ENCODE data around the gene ENPP6.

ENPP6 gene

GRCh38 chr4:184046148-184046547, 171.5 kb downstream of the ENPP6 start:
- no peak for DNase-seq

GRCh38 chr4:184041156-184041555, 176.5 kb downstream of the ENPP6 start:
- DNase-seq = no peak

GRCh38 chr4:184039963-184040383, 177.7 kb downstream of the ENPP6 start:
- DNase-seq = no peak

Measured in stimulated activated naive CD4-positive, alpha-beta T cell treated with Interleukin-2 at 50 U/mL for 16 hours (primary cell).